Urothelium cell line (cell line): ENCODE results near the gene ACTA1.
"Not testable (repeated sequence)": the region's sequence is repeated elsewhere in the genome, so short reads cannot be mapped to it uniquely, and the experiment has no call there.

ENCODE experiments used
- DNase-seq: peaks from one replicate; pipeline ENCODE4 v3.0.0; 2011; ENCODE audit warnings: low spot score, mixed read lengths
- FAIRE-seq: peaks from 2 replicates; lab custom pipeline; 2011; peaks lifted over from hg19 to GRCh38; lab: Jason Lieb, UNC

ACTA1 gene

DNA sequence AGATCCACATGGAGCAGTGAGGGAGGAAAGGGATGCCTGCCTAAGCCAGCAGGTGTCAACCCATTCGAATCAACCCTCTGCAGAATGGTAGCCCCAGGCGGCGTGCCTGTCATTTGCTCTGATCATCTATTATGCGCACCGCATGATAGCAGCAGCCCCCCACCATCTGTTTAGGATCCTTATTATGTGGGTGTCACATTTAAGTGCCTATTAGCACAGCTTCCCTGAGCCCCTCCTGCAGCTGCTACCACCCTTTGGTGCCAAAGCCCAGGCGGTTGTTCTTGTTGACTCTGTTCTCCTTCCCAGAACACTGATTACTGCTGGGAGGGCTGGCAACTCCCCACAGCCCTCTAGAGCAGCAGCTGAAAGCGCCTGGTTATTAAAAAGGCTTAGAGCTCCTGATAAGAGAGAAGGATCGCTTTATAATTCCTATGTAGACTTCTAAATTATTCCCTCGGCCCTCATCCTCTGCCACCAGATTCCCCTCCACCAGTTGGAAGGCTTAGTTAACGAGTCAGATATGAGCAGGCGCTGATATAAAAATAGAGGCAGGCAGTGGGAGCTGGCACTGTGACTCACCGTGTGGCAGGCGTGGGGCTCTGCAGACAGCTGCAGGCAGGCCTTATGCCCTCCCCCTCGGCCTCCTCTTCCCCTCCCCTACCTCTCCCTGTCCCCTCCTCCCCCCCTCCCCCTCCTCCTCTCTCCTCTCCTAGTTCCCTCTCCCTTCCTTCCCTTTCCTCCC lies 23.0 kb downstream of the ACTA1 start:
- DNase-seq (peak; percentile 95), FAIRE-seq (no peak)

DNA sequence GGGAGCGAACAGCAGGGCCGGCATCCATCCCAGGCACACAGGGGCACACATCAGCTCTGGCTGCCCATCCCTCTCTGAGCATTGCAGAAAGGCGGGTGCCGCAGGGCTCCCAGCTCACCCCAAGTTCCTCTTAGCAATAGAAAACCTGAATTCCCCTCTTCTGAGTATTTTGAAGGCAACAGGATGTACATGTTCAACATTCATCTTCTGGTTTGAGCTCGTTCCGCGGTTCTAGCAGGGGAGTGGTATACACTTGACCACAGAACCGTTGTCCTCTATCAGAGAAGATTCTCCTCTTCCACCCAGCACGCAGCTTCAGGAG lies 23.6 kb downstream of the ACTA1 start:
- no peak for FAIRE-seq

DNA sequence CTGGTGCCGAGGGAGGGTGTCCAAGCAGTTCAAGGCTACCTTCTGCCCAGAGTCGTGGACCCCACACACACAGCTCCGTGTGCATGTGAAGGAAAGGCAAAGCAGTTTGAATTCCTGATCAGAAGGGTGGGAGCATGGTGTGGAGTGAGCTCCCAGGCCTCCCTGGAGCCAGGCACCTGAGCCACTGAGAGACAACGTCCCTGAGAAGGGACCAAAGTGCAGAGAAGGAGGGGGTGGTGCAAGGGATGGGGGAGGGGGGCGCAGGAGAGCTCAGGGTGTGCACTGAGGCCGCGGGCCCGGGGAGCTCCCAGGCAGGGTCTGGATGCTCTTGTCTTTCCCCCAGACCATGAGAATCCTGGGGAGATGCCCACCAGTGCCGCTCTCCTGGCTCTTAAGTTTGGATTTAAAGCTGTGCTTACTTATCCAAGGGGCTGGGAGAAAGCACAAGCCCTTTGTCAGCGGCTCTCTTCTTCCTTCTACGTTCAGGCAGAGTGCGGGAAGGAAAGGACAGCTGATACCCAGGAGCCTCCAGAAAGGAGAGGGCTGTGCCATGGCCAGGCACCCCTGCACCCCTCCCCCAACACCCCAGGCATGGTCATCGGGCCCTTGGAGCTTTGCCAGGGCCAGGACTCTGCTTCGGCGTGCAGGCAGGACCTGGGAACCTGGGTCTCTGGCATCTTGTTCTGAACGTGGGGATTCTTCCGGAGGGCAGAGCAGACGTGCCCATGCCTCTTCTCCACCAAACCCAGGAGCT lies 24.1 kb downstream of the ACTA1 start:
- no peak for FAIRE-seq
- DNase-seq, result no peak

More for the DNA sequence above, 23.6 kb downstream of the ACTA1 start:
- no peak for DNase-seq

DNA sequence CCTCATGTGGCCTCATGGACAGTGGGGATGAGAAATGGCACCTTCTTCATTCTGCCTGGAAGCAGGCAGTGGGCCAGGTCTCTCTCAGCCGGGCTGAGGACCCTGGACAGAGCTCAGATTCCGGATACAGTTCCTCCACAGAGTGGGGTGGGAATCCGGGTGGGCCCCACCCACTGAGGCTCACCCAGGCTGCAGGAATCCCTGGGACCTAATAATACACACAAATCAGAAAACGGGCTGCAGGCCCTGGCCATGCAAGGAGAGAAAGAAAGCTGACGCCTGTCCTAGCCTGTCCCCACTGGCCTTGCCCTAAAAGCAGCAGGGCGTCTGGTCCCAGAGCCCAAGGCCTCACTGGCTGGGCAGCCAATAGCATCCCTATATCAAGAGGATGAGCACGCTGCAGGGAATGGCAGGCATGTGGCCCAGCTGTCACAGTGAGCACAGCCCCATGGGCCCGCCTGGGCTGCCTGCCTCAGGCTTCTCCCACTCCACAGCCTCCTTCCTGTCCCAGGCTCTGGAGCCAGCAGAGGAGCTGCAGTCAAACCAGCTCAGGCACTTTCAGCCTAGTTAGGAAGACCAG lies 25.3 kb downstream of the ACTA1 start:
- DNase-seq (no peak), FAIRE-seq (no peak)

DNA sequence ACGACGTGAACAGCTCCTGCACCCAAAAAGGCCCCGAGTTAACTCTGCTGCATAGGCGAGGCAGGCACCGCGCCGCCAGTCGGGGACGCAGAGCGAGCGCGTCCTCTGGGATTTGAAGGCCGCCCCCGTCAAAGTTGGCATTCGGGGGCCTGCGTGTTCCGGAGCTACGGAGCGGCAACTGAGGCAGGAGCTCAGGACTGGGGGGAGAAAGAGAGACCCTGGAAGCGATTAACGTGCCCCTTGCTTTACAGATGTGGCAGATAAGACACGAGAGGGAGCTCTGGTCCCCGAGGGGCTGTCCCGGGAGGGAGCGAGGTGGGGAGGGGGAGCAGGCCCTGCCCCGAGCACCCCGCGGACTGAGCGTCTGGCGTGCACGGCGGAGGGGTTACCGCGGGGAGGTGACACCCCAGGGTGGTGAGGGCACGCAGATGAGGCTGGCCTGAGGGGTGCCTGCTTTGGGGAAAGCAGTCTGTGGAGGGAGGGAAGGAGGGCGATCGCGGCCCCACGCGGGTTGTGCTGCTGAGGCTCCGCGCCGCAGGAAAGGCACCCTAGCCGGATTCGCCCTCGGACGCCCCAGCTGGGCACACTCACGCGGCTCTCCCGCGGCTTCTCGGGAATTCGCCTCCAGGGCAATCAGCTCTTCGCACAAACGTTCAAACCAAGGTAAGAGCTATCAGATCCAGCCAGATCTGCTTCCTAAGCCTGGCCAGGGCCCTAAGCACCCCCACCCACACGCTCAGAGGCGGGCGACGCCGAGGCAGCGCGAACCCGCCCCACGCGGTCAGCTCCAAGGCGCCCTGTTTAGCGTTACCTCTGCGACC lies 26.5 kb downstream of the ACTA1 start:
- DNase-seq (no peak), FAIRE-seq (no peak)

DNA sequence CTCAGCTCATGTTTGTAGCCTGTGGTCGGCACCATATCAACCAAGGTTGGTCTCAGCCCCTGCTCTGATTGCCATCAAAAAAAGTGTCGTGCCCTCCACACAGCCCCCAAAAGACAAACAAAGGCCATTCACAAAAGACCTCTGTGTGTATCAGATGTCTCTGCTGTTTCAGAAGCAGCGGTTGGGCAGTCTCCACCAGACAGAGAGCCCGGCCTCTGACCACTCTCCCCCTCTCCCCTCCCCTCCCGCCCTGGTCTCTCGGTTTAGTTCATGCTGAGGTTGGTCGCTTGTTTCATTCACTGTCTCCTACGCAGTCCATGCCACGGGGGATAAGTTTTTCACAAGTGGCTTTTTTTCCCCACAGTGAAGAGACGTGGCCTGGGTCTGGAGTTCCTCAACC lies 27.1 kb downstream of the ACTA1 start:
- DNase-seq, result no peak
- FAIRE-seq, result no peak

DNA sequence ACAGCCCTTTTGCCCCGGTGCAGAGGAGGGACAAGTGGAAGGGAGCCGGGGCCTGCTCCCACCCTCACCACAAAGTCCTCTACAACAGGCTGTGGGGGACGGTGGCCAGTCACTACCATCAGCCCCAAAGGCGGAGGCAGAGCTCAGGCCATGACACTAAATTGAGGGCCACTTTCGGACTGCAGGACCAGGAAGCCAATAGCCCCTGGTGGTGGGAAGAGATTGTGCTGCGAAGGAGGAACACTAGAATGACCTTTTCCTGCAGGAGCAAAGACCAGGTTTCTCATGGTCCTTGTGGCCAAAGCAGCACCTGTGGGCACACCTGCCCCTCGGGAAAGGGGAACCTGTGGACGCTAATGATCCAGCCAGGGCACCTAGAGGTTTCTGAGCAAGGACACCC lies 30.3 kb downstream of the ACTA1 start:
- DNase-seq (no peak), FAIRE-seq (no peak)

DNA sequence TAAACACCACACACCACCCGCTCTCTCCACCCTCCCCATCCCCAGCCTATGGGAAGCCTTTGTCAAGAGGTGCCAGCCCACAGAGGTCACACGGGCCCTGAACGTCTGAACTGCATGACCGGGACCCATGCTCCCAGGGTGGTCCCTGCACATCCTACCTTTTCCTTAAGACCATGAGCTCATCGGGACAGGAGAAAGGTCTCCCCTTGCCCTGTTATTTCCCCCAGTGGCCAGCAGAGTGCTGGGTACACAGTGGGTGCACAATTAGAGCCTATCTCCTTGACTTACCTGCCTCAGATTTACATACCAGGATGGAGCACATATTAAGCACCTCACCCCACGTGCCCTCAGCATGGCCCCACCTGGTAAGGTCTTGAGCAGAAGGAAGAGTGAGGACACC lies 30.9 kb downstream of the ACTA1 start:
- FAIRE-seq (no peak), DNase-seq (no peak)

DNA sequence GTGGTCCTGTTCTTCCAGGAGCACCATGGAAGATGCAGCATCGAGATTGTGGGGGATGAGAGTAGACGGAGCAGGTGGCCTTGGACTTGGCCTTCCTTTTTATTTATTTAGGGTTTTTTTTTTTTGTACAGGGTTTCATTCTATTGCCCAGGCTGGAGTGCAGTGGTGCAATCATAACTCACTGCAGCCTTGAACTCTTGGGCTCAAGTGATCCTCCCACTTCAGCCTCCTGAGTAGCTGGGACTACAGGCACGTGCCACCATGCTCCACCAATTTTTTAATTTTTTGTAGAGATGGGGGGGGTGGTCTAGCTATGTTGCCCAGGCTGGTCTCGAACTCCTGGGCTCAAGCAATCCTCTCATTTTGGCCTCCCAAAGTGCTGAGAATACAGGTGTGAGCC lies 31.6 kb downstream of the ACTA1 start:
- FAIRE-seq, DNase-seq: not testable (repeated sequence)

DNA sequence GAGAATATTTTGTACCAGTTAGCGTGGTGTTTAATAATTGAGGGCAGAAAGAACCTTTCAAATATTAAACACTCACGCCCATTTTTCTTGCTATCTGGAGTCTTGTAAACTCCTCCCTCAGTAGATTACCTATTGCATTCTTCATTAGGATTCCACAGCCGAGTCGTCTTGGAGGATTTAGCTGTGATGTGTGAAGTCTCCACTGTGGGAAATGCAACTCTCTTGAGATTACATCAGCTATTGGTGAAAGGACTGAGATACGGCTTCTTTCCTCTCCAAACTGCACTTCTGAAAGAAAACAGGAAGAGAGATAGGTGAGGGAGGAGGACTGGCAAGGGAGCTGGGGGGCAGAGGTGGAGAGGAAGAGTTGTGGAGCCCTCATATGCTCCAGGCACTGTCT lies 36.1 kb downstream of the ACTA1 start:
- FAIRE-seq (no peak), DNase-seq (no peak)

DNA sequence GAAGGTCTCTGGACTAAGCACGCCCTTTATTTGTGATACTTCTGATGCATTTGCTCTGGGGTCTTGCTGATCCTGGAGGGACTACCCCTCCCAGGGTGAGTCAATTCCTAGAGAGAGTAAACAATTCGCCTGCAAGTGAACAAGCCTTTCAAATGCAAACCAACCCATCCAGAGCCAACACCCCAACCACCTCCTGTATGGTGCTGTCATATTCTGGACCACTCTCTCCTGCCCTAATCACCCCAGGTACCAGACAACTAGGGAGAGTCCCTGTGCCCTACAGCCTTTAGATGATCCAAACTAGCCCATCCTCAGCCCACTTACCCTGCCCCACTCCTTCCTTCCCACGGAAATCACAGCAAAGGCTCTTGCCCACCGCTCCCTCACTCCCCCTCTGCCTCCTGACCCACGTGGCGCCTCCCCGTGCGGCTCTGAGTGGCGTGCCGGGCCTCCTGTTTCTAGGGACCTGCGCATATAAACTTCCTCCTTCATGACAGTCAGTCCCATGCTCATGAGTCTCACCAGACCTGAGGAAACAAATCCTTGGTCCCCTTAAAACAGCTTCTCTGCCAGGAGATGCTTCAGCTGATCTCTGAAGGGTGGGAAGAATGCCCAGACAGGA lies 37.2 kb downstream of the ACTA1 start:
- FAIRE-seq, result no peak
- DNase-seq, result no peak

DNA sequence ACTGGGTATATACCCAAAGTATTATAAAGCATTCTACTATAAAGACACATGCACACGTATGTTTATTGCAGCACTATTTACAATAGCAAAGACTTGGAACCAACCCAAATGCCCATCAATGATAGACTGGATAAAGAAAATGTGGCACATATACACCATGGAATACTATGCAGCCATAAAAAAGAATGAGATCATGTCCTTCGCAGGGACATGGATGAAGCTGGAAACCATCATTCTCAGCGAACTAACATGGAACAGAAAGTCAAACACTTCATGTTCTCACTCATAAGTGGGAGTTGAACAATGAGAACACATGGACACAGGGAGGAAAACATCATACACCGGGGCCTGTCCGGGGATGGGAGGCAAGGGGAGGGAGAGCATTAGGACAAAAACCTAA lies 39.4 kb downstream of the ACTA1 start:
- not testable (repeated sequence) for FAIRE-seq, DNase-seq

DNA sequence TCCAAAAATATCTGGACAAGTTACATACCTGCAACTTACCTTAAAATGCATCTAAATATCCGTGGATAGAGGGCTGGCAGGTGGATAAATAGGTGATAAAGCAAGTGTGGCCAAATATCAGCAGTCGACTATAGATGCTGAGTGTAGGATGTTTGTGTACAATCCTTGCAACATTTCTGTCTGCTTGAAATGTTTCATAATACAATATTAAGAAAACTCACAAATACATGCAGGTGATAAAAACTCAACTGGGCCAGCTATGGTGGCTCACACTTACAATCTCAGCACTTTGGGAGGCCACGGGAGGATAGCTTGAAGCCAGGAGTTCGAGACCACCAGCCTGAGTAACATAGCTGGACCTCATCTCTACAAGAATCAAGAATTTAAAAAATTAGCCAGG lies 41.0 kb downstream of the ACTA1 start:
- DNase-seq, result no peak
- no peak for FAIRE-seq

DNA sequence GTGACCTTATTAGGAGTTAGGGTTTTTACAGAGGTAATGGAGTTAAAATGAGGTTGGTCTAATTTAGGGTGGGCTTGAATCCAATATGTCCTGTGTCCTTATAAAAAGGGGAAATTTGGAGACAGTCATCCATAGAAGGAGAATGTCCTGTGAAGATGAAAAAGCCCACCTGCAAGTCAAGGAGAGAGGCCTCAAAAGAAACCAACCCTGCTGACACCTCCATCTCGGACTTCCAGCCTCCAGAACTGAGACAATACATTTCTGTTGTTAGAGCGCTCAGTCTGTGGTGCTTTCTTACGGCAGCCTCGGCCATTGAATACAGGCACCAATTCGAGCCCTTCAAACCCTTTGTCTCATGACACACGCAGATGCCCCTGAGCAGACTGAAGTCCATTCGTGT lies 43.8 kb downstream of the ACTA1 start:
- FAIRE-seq (no peak), DNase-seq (no peak)

DNA sequence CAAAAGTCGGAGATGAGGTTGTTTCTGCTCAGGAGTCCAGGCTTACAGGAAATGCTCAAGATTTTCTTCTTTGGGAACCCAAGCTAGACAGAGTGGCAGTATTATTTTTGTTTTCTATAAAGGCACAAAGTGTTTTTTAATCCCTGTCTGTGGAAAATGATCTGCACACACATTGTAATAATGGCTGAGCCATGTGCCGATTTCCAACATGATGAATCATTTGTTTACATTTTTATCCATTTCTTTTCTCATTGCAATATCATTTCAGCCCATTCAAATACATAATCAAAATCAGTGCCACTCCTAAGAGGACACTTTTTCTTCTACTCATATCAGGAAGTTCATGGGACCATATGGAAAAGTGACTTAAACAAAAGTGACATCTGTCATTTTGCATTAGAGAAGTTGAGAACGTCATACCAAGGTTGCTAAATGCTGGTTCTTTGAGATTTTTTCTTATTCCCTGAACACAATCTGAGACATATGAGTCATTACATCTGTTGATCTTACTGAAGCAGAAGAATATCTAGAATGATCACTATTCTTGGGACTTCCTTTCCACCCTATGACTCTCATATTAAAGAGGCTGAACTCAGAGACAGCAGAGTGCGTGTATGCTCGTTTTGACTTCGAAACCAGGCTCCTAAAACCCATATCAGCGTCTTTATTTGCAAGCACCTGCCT lies 44.9 kb downstream of the ACTA1 start:
- FAIRE-seq (no peak), DNase-seq (no peak)

DNA sequence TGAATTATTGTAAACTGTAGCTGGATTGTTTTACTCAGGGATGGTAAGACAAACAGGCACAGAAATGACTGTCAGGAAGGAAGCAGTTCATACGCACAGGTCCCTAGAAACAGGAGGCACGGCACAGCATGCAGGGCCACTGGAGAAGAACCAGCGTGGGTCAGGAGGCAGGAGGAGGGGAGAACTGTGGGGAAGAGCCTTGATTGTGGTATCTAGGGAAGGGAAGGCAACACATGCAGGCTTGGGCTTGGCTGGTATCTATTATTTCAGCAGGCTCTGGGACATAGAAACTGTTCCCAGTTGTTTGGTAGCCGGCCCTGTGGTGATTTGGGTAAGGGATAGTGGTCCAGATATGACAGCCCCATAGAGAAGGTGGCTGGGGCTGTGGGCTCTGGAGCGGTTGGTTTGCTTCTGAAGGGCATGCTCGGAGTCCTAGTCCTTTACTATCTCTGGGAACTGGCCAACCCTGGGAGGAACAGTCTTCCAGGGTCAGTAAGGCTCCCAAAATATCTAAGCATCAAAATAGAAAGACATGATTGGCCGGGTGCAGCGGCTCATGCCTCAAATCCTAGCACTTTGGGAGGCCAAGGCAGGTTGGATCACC lies 47.9 kb downstream of the ACTA1 start:
- FAIRE-seq (no peak), DNase-seq (no peak)

DNA sequence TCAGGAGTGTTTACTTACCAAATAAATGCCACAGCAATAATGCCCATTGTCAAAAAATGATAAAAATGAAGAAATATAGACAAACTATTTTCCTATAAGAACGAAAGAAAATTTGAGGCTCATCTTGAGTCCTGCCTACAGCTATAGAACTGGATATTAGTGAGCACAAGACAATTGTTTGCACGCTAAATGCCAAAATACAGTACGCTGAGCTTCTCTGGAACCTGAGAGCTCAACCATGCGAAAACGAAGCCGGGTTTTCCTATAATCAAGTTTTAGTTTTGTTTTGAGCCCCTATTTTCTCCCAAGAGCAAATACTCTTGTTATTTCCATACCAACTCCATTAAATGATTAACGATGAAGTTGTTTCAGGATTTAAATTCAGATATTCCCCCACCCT lies 49.1 kb downstream of the ACTA1 start:
- no peak for FAIRE-seq

DNA sequence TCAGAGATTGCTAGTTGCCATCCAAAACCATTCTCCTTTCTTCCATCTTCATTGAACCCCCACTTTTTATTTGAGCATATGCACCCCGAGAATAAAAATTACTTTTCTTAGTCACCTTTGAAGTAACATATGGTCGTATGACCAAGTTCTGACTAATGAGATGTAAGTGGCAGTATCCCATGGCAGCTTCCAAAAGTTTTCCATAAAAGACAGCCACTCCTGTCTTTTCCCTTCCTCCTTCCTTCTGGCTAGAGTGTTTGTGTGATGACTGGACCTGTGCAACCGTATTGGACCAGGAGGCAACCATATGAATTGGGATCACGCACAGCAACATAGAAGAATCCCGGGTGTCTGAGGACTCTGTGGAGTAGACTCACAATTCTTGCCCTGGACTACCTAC lies 49.9 kb downstream of the ACTA1 start:
- FAIRE-seq, result no peak
- no peak for DNase-seq

More for the DNA sequence above, 49.1 kb downstream of the ACTA1 start:
- no peak for DNase-seq

DNA sequence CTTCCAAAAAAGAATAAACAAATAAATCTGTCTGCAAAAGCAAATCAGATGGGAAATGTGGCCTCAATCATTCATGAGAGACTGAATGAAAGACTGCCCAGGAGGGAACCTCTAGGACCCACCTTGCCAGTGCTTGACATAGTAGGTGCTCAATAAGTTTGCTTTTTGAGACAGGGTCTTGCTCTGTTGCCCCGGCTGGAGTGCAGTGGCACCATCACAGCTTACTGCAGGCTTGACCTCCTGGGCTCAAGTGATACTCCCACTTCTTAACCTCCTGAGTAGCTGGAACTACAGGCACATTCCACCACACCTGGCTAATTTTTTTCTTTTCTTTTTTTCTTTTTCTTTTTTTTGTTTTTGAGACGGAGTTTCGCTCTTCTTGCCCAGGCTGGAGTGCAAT lies 50.7 kb downstream of the ACTA1 start:
- FAIRE-seq (no peak), DNase-seq (no peak)
